GM12875 (cell line): ENCODE results near the gene RNF215.
A peak's percentile ranks its signal among the peaks of the same experiment; 100 is the strongest.

Experiments
- H3K4me3 ChIP-seq: one replicate; pipeline ENCODE4 v1.5.1; 2011; ENCODE audit warnings: low read depth, low read length, control low read depth
- TF ChIP-seq, protein P1 (sequence below): IDR thresholded peaks from 2 replicates; pipeline ENCODE4 v1.5.1; 2011; ENCODE audit warnings: low read depth, mild to moderate bottlenecking, control low read depth, inconsistent platforms, low read length, moderate library complexity, borderline replicate concordance; ENCODE audit not compliant: insufficient read depth

Gene RNF215

DNA sequence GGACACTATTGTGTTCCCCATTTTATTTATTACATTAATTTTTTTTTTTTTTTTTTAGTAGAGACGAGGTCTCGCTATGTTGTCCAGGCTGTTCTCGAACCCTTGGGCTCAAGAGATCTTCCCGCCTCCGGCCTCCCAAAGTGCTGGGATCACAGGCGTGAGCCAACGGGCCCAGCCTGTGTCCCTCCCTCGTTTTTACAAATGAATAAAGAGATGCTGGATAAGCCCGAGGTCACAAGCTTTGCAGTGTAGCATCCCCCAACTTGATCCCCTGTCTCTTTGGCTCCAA lies 38.1 kb upstream of the RNF215 start:
- peak overlapping the region; percentile 58 for H3K4me3 ChIP-seq
- TF ChIP-seq, protein P1, sequence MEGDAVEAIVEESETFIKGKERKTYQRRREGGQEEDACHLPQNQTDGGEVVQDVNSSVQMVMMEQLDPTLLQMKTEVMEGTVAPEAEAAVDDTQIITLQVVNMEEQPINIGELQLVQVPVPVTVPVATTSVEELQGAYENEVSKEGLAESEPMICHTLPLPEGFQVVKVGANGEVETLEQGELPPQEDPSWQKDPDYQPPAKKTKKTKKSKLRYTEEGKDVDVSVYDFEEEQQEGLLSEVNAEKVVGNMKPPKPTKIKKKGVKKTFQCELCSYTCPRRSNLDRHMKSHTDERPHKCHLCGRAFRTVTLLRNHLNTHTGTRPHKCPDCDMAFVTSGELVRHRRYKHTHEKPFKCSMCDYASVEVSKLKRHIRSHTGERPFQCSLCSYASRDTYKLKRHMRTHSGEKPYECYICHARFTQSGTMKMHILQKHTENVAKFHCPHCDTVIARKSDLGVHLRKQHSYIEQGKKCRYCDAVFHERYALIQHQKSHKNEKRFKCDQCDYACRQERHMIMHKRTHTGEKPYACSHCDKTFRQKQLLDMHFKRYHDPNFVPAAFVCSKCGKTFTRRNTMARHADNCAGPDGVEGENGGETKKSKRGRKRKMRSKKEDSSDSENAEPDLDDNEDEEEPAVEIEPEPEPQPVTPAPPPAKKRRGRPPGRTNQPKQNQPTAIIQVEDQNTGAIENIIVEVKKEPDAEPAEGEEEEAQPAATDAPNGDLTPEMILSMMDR: no peak

DNA sequence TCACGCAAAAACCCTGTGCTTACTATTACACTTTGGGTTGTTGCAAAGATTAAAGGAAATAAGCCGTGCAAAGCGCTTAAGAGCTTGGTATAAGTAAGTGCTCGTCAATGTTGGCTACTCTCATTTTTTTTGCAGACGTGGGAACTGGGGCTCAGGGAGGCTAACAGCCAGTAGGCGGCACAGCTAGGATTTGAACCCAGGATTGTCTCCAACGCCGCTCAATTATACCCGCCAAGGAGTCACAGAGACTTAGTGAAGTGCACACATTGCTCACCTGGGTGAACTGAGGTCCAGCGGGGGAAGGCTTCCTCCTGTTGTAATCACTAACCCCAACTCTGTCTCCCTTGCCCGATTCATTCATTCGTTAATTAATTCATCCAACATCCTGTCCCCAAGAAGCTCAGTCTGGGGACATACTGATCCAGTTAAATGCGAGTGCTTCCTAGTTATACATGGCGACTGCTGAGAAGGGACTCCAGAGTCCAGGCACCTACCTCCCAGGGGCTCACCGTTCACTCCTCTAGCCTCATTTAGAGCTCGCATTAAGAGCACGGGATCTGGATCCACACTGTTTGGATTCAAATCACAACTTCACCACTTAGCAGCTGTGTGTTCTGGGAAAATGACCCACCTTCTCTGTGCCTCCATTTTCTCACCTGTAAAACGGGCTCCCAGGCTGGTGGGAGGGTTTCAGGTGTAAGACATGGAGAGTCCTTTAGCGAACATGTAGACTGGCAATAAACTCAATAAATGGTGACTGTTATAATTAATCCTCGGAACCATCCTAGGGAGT lies 37.5 kb upstream of the RNF215 start:
- peak overlapping the region; percentile 58 for H3K4me3 ChIP-seq
- TF ChIP-seq, protein P1: 0 out of 2 replicates have a peak, but pooled peaks have one; percentile 6

DNA sequence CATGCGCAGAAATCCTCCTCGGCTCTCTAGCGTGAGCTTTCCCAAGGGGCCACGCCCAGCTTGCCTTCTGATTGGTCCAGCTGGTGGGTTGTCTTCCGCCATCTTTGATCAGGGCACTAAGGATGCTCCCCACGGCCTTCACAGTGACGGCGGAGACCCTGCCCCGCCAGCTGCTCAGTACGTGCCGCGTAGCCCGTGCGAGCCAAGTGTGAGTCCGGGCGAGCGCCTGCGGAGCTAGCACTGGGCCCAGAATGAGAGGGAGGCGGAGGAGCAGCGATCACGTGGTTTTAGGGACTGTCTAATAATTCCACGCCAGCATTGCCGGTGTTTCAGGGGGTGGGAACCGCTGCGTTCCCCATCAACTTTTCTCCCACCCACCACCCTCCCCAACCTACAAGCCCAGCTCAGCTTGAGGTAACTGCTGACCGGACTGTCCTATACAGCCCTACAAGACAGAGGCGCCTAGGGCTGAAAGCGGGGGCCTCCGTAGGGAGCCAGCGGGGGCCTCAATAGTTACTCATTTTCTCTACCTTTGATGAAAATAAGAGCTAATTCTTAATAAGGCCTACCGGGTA lies 36.8 kb upstream of the RNF215 start:
- TF ChIP-seq, protein P1: no peak

DNA sequence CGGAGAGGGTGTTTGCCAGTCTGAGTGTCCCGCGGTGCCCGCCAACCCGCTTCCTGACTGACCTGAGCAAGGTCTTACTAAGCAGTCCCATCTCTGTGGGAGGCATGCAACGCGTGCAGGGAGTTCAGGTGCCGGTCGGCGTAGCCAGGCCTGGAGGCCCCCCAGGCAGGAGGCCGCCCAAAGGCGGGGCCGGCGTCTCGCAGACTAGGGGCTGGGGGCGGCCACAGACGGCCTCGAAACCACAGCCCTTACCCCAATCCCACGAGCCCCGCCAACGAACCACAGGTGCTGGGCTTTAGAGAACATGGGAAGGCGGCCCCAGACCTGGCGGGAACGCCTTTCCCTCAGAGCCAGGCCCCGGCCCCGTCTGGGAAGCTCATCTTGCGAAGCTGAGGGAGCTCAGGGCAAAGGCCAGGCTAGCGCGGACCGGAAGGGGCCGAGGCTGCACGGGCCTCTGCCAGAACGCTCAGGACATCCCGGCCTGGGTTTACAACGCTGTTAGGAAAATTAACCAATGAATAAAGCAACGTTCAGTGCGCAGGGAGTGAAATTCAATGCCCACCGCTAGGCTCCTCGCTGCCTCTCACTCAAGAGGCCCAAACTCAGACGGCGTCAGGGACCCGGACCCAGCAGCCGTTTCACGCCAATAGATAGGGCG lies 36.2 kb upstream of the RNF215 start:
- TF ChIP-seq, protein P1: no peak
- peak overlapping the region; percentile 75 for H3K4me3 ChIP-seq

More for the DNA sequence above, 36.8 kb upstream of the RNF215 start:
- H3K4me3 ChIP-seq: peak overlapping the region; percentile 75

DNA sequence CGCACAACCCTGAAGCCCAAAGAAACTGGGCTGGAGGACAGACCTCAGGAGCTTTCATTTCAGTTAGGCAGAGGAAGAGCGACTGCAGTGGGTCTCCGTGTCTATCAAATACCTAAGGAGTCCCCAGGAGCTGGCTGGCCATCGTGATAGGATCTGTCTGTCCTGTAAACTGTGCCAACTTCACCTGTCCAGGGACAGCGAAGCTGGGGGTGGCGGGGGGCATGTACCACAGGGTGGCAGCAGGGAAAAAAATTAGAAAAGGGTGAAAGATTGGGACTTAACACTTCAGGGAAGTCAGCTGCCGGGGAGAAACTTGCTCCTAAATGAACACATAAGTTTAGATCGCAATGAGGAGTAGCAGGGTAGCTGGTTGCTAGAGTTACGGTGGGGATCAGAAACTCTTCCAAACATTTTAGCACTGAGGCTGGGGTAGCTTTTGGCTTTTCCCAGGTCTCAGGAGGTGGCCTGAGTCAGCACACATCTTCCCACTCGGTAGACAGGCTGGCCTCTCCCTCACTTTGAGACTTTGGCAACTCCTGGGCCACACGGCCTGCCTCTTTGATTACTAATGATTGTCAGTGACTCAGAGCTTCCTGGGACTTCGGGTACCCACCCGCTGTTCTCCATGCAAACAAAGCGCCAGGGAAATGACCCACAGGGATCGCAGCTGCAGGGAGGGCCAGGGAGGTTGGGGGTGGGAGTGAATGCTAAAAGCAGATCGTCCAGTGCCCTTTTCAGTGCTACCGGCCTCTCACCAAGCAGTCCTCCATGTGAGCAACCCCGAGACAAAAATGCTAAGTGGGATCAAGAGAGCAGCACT lies 35.5 kb upstream of the RNF215 start:
- TF ChIP-seq, protein P1: no peak
- peak overlapping the region; percentile 75 for H3K4me3 ChIP-seq

DNA sequence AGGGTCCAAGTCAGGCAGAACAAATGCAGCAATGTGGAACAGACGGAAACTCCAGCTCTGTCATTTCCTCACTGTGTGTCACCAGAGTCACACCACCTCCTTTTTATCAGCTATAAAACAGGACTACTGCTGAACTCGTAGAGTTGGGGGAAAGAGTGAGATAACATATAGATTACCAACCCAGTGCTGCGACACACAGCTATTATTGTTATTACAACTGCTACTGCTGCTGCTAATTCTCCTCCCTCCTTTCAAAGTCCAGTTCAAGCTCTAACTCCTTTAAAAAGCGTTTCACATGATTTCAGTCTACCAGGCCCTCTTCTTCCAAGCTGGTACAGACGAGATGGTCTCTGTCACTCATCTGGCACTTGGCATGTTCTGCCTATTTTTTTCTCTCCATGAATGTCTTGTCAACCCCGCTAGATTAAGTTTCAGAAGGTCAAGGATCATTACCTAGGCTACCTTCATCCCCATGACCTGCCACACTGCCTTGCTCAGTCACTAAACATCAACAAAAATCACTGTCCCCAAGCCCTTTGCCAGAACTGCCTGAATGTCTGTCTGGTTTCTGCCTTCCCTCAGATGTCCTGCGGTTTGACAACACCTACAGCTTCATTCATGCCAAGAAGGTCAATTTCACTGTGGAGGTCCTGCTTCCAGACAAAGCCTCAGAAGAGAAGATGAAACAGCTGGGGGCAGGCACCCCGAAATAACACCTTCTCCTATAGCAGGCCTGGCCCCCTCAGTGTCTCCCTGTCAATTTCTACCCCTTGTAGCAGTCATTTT lies 34.7 kb upstream of the RNF215 start:
- TF ChIP-seq, protein P1: no peak

More for the DNA sequence above, 34.7 kb upstream of the RNF215 start:
- H3K4me3 ChIP-seq: no peak overlapping the region
